ENCODE data around the gene CPEB2.

GRCh38 chr4:15007201-15007600 is 4.9 kb downstream of the CPEB2 start:
- no peak for TF ChIP-seq TAF1 (IDR thresholded peaks at IDR 0.05; ENCODE audit: borderline replicate concordance, low read depth, low read length)
- TF ChIP-seq POLR2A (IDR thresholded peaks at IDR 0.05; ENCODE audit: low read depth, low read length): no peak
- no peak for TF ChIP-seq POLR2AphosphoS5 (IDR thresholded peaks at IDR 0.05; ENCODE audit: low read depth, low read length)

All from GM12892 (cell line).